Endodermal cell (in vitro differentiated cells): Measurements from ENCODE around the gene KCNK3. TPM values are rescaled to one million over a fixed set of nuclear protein-coding genes. Genes with fewer than 3 reads are reported as not detected.

ENCODE experiments used
- DNase-seq: peaks from one replicate; pipeline ENCODE4 v3.0.0-alpha.2; 2017
- H3K27ac ChIP-seq: 2 replicates; pipeline ENCODE4 v1.5.1; 2013; ENCODE audit warnings: mild to moderate bottlenecking, low read depth, low read length, moderate library complexity
- H3K27me3 ChIP-seq: 2 replicates; pipeline ENCODE4 v1.6.1; 2013; ENCODE audit warnings: mild to moderate bottlenecking, low read length, moderate library complexity; ENCODE audit not compliant: insufficient read depth, control insufficient read depth, poor library complexity, severe bottlenecking
- H3K36me3 ChIP-seq: 2 replicates; pipeline ENCODE4 v1.7.0; 2013; ENCODE audit warnings: mild to moderate bottlenecking, low read length, moderate library complexity; ENCODE audit not compliant: control insufficient read depth, insufficient read depth
- H3K4me1 ChIP-seq: one replicate; pipeline ENCODE4 v1.7.0; 2013; ENCODE audit warnings: low read length; ENCODE audit not compliant: control insufficient read depth, insufficient read depth
- H3K4me3 ChIP-seq: 2 replicates; pipeline ENCODE4 v1.5.1; 2013; ENCODE audit warnings: mild to moderate bottlenecking, low read length, moderate library complexity
- H3K9ac ChIP-seq: 2 replicates; pipeline ENCODE4 v1.6.1; 2013; ENCODE audit warnings: mild to moderate bottlenecking, low read length, moderate library complexity; ENCODE audit not compliant: poor library complexity, severe bottlenecking; ENCODE audit errors: extremely low read depth
- H3K9me3 ChIP-seq: 2 replicates; pipeline ENCODE4 v1.6.1; 2013; ENCODE audit warnings: mild to moderate bottlenecking, low read length, moderate library complexity; ENCODE audit not compliant: control insufficient read depth
- H3K27ac Mint-ChIP-seq: 2 replicates; pipeline ENCODE4 v1.8.0; 2020; ENCODE audit warnings: mixed read lengths
- H3K27me3 Mint-ChIP-seq: 2 replicates; pipeline ENCODE4 v1.8.0; 2021; ENCODE audit warnings: mild to moderate bottlenecking, mixed read lengths; ENCODE audit not compliant: insufficient read depth
- H3K36me3 Mint-ChIP-seq: 2 replicates; pipeline ENCODE4 v1.8.0; 2020; ENCODE audit warnings: low read depth, mixed read lengths
- H3K4me1 Mint-ChIP-seq: 2 replicates; pipeline ENCODE4 v1.8.0; 2020; ENCODE audit warnings: mixed read lengths
- H3K4me3 Mint-ChIP-seq: 2 replicates; pipeline ENCODE4 v1.8.0; 2020; ENCODE audit warnings: mild to moderate bottlenecking, moderate library complexity, mixed read lengths
- H3K9me3 Mint-ChIP-seq: 2 replicates; pipeline ENCODE4 v1.8.0; 2020; ENCODE audit warnings: mild to moderate bottlenecking, mixed read lengths
- CTCF ChIP-seq: fragments of 200-600 bp; sonication (generic); conservative IDR thresholded peaks from 2 replicates; pipeline ENCODE4 v1.5.0; 2021; ENCODE audit warnings: antibody characterized with exemption, mild to moderate bottlenecking
- WGBS, 2 experiments: methylation state at CpG; one replicate each; pipeline versions ENCODE4 v1.1.5 to v1.1.7; 2013; ENCODE audit warnings: missing lambda C conversion rate in 2 of 2, mixed read lengths in 1 of 2; ENCODE audit not compliant: insufficient coverage in 1 of 2, insufficient read length in 1 of 2; 5-methylcytosine and 5-hydroxymethylcytosine counted together
- total RNA-seq, 2 donors: library from RNA; stranded (reverse); fragmentation: NEBNext Ultra II Directional in 1 of 2; extraction: Animal tissue kit (Norgen Biotek cat#: 25700) in 1 of 2; gene quantifications; 2 replicates in 1 of 2; 3 replicates in 1 of 2; pipeline ENCODE4 v1.2.1, GENCODE V29; 2021

The KCNK3 gene
- total RNA-seq, 2 donors from 2014 or later, result not detected

GRCh38 chr2:26723475-26723874, 31.0 kb downstream of the KCNK3 start:
- no peaks in the 10 kb centered on the region for H3K36me3 Mint-ChIP-seq
- 97 to 100% methylated on average over 1 to 3 of the region's 3 CpGs for WGBS, 2 experiments

GRCh38 chr2:26723991-26724750, 31.6 kb downstream of the KCNK3 start:
- H3K4me1 Mint-ChIP-seq, result peaks cover 7% of the 10 kb centered on the region
- Histone ChIP-seq H3K4me3 (no peak overlapping the region), H3K4me1 (no peaks in the 10 kb centered on the region), H3K9me3 (no peaks in the 10 kb centered on the region), H3K27me3 (no peaks in the 10 kb centered on the region), H3K27ac (no peak overlapping the region), H3K9ac (no peak overlapping the region), H3K36me3 (no peaks in the 10 kb centered on the region)
- no peak for TF ChIP-seq CTCF
- H3K27ac Mint-ChIP-seq, result peak overlapping the region; percentile 73
- WGBS, 2 experiments, result 90 to 95% methylated on average over 9 to 14 of the region's 14 CpGs
- no peaks in the 10 kb centered on the region for H3K9me3 Mint-ChIP-seq
- no peak for DNase-seq
- H3K4me3 Mint-ChIP-seq, result no peak overlapping the region
- no peaks in the 10 kb centered on the region for H3K27me3 Mint-ChIP-seq
- H3K36me3 Mint-ChIP-seq, result no peaks in the 10 kb centered on the region

More at GRCh38 chr2:26723475-26723874, 31.0 kb downstream of the KCNK3 start:
- DNase-seq, result no peak
- Histone ChIP-seq H3K27ac (no peak overlapping the region), H3K36me3 (no peaks in the 10 kb centered on the region), H3K9me3 (no peaks in the 10 kb centered on the region), H3K27me3 (no peaks in the 10 kb centered on the region), H3K9ac (no peak overlapping the region), H3K4me3 (no peak overlapping the region), H3K4me1 (no peaks in the 10 kb centered on the region)
- no peak overlapping the region for H3K4me3 Mint-ChIP-seq
- no peaks in the 10 kb centered on the region for H3K9me3 Mint-ChIP-seq
- no peaks in the 10 kb centered on the region for H3K27me3 Mint-ChIP-seq
- H3K4me1 Mint-ChIP-seq, result peaks cover 7% of the 10 kb centered on the region
- no peak for TF ChIP-seq CTCF
- H3K27ac Mint-ChIP-seq, result no peak overlapping the region

- H3K36me3 Mint-ChIP-seq, result no peaks in the 10 kb centered on the region
- peaks cover 7% of the 10 kb centered on the region for H3K4me1 Mint-ChIP-seq
Measured at GRCh38 chr2:26724784-26725520, 32.4 kb downstream of the KCNK3 start.

More at GRCh38 chr2:26724784-26725520, 32.4 kb downstream of the KCNK3 start:
- WGBS, 2 experiments, result 85 to 94% methylated on average over 2 to 14 of the region's 14 CpGs
- Histone ChIP-seq H3K27me3 (no peaks in the 10 kb centered on the region), H3K36me3 (no peaks in the 10 kb centered on the region), H3K4me3 (no peak overlapping the region), H3K4me1 (no peaks in the 10 kb centered on the region), H3K9me3 (no peaks in the 10 kb centered on the region), H3K27ac (no peak overlapping the region), H3K9ac (no peak overlapping the region)
- TF ChIP-seq CTCF, result no peak
- Mint-ChIP-seq H3K27me3 (no peaks in the 10 kb centered on the region), H3K9me3 (no peaks in the 10 kb centered on the region), H3K27ac (peak overlapping the region; percentile 56), H3K4me3 (no peak overlapping the region)
- DNase-seq, result no peak
